ENCODE results near the gene GNAS. TPM values are rescaled to one million over a fixed set of nuclear protein-coding genes. Genes with fewer than 3 reads are reported as not detected.

Gene GNAS
- total RNA-seq, 2 experiments from 2014 or later, result 638 to 913 TPM

GRCh38 chr20:58850693-58851174 is 1.8 kb upstream of the GNAS start, which contains the start of gene GNAS-AS1:
GNAS-AS1 (minus strand) TSS chr20:58850902.
- DNase-seq (ENCODE audit: low spot score), result peak; percentile 90
- no peaks in the 10 kb centered on the region for H3K9me3 ChIP-seq (ENCODE audit: low read length)
- no TSS peak for BruUV-seq (replicated peaks)
- peaks cover 19% of the 10 kb centered on the region; the same call in 1 of the 2 replicates for H3K79me2 ChIP-seq (ENCODE audit: insufficient read depth, low read depth, low read length)
- H2AFZ ChIP-seq (ENCODE audit: low read length), result peak within 1 kb of the TSS; percentile 63; the same call in 1 of the 2 replicates
- CTCF ChIA-PET (ENCODE audit: unreplicated experiment), result no interaction called here
- H3K4me3 ChIP-seq (ENCODE audit: low read depth, low read length, poor library complexity, severe bottlenecking), result peak within 1 kb of the TSS; percentile 78
- H4K20me1 ChIP-seq (ENCODE audit: insufficient read depth, low read length), result no peaks in the 10 kb centered on the region
- intact Hi-C loops (cut with micrococcal nuclease; ENCODE audit: unreplicated experiment), result no loop called here
- peaks cover 5% of the 10 kb centered on the region for H3K4me1 ChIP-seq (ENCODE audit: insufficient read depth, low read length, poor library complexity, severe bottlenecking)
- no peak within 1 kb of the TSS for H3K27ac ChIP-seq (ENCODE audit: low read depth, low read length, poor library complexity, severe bottlenecking)
- no peaks in the 10 kb centered on the region for H3K9me2 ChIP-seq (ENCODE audit: insufficient read depth, low read length)
- POLR2A ChIA-PET, result no interaction called here
- peaks cover 8% of the 10 kb centered on the region; the same call in 1 of the 2 replicates for H3K36me3 ChIP-seq (ENCODE audit: insufficient read depth, low read length)
- TF ChIP-seq EZH2phosphoT487 (IDR thresholded peaks at IDR 0.05; ENCODE audit: borderline replicate concordance, low read depth, low read length) (no peak), CTCF (conservative IDR thresholded peaks at IDR 0.05; ENCODE audit: low read length) (peak; percentile 43; the same call in 1 of the 2 replicates)
- peak within 1 kb of the TSS; percentile 73 for H3K4me2 ChIP-seq (ENCODE audit: low read length)

- H4K20me1 ChIP-seq (ENCODE audit: insufficient read depth, low read length), result no peaks in the 10 kb centered on the region
- peak overlapping the region; percentile 63; the same call in 1 of the 2 replicates for H2AFZ ChIP-seq (ENCODE audit: low read length)
- H3K9me2 ChIP-seq (ENCODE audit: insufficient read depth, low read length), result no peaks in the 10 kb centered on the region
- H3K36me3 ChIP-seq (ENCODE audit: insufficient read depth, low read length), result peaks cover 8% of the 10 kb centered on the region; the same call in 1 of the 2 replicates
- intact Hi-C loops (cut with micrococcal nuclease; ENCODE audit: unreplicated experiment), result no loop called here
- peaks cover 19% of the 10 kb centered on the region; the same call in 1 of the 2 replicates for H3K79me2 ChIP-seq (ENCODE audit: insufficient read depth, low read depth, low read length)
- peak overlapping the region; percentile 78 for H3K4me3 ChIP-seq (ENCODE audit: low read depth, low read length, poor library complexity, severe bottlenecking)
- POLR2A ChIA-PET, result no interaction called here
- TF ChIP-seq EZH2phosphoT487 (IDR thresholded peaks at IDR 0.05; ENCODE audit: borderline replicate concordance, low read depth, low read length) (no peak), CTCF (conservative IDR thresholded peaks at IDR 0.05; ENCODE audit: low read length) (no peak)
- no peaks in the 10 kb centered on the region for H3K9me3 ChIP-seq (ENCODE audit: low read length)
- peak overlapping the region; percentile 63; the same call in 1 of the 2 replicates for H3K4me2 ChIP-seq (ENCODE audit: low read length)
- H3K27ac ChIP-seq (ENCODE audit: low read depth, low read length, poor library complexity, severe bottlenecking), result no peak overlapping the region
- no TSS peak for BruUV-seq (replicated peaks)
- CTCF ChIA-PET (ENCODE audit: unreplicated experiment), result no interaction called here
- DNase-seq (ENCODE audit: low spot score), result no peak
- peaks cover 5% of the 10 kb centered on the region for H3K4me1 ChIP-seq (ENCODE audit: insufficient read depth, low read length, poor library complexity, severe bottlenecking)
These were observed 1.1 kb upstream of the GNAS start for GRCh38 chr20:58851221-58851968.

All from OCI-LY7 (cell line).